ENCODE measurements around the gene BANF1. TPM values are rescaled to one million over a fixed set of nuclear protein-coding genes. Genes with fewer than 3 reads are reported as not detected.

BANF1 gene
- total RNA-seq, 1 experiment from 2014 or later = 248 TPM

GRCh38 chr11:66011785-66012303 is 9.5 kb downstream of the BANF1 start, which contains the start of gene CST6:
Gene CST6, plus strand, starts transcription at chr11:66012008. Its CDS starts 37 bp downstream, at chr11:66012045.
- CTCF ChIA-PET = interaction anchor here (0.6 to 1.3 kb wide), 7 partner anchors 9 to 127 kb away, joined by 3 to 10 read pairs (median 4); partner anchors contain the start of genes BANF1, EIF1AD and SF3B2
- BruUV-seq (replicated peaks) = TSS peak; percentile 51
- Mint-ChIP-seq H3K4me1 (ENCODE audit: low read depth, unreplicated experiment) (peaks cover 35% of the 10 kb centered on the region), H3K36me3 (ENCODE audit: insufficient read depth, unreplicated experiment) (peaks cover 43% of the 10 kb centered on the region), H3K27ac (ENCODE audit: unreplicated experiment) (peak within 1 kb of the TSS; percentile 63), H3K4me3 (ENCODE audit: low read depth, unreplicated experiment) (peak within 1 kb of the TSS; percentile 57), H3K27me3 (ENCODE audit: unreplicated experiment) (no peaks in the 10 kb centered on the region), H3K9me3 (ENCODE audit: low read depth, unreplicated experiment) (no peaks in the 10 kb centered on the region)
- peak; percentile 37 for DNase-seq
- no peak for TF ChIP-seq CTCF (IDR thresholded peaks at IDR 0.05; ENCODE audit: unreplicated experiment)
- intact Hi-C loops (cut with micrococcal nuclease; ENCODE audit: unreplicated experiment) = loop anchor here (1.0 kb wide), 1 partner anchor 10 kb away; the partner anchor contains the start of genes BANF1 and EIF1AD

GRCh38 chr11:66012371-66012945 is 10.2 kb downstream of the BANF1 start:
- TF ChIP-seq CTCF (IDR thresholded peaks at IDR 0.05; ENCODE audit: unreplicated experiment) = no peak
- BruUV-seq (replicated peaks) = no TSS peak
- Mint-ChIP-seq H3K27ac (ENCODE audit: unreplicated experiment) (no peak overlapping the region), H3K27me3 (ENCODE audit: unreplicated experiment) (no peaks in the 10 kb centered on the region), H3K4me1 (ENCODE audit: low read depth, unreplicated experiment) (peaks cover 36% of the 10 kb centered on the region), H3K4me3 (ENCODE audit: low read depth, unreplicated experiment) (peak overlapping the region; percentile 57), H3K36me3 (ENCODE audit: insufficient read depth, unreplicated experiment) (peaks cover 43% of the 10 kb centered on the region), H3K9me3 (ENCODE audit: low read depth, unreplicated experiment) (no peaks in the 10 kb centered on the region)
- CTCF ChIA-PET = interaction anchor here (0.9 to 1.2 kb wide), 4 partner anchors 9 to 33 kb away, joined by 3 to 5 read pairs (median 4); partner anchors contain the start of gene BANF1
- intact Hi-C loops (cut with micrococcal nuclease; ENCODE audit: unreplicated experiment) = no loop called here
- no peak for DNase-seq

GRCh38 chr11:66012946-66013761 is 10.9 kb downstream of the BANF1 start:
- CTCF ChIA-PET = interaction anchor here (0.9 to 1.2 kb wide), 4 partner anchors 8 to 32 kb away, joined by 3 to 7 read pairs (median 4); partner anchors contain the start of gene BANF1
- peak; percentile 67 for DNase-seq
- Mint-ChIP-seq H3K4me1 (ENCODE audit: low read depth, unreplicated experiment) (peaks cover 36% of the 10 kb centered on the region), H3K36me3 (ENCODE audit: insufficient read depth, unreplicated experiment) (peaks cover 40% of the 10 kb centered on the region), H3K27me3 (ENCODE audit: unreplicated experiment) (no peaks in the 10 kb centered on the region), H3K9me3 (ENCODE audit: low read depth, unreplicated experiment) (no peaks in the 10 kb centered on the region), H3K4me3 (ENCODE audit: low read depth, unreplicated experiment) (peak overlapping the region; percentile 30), H3K27ac (ENCODE audit: unreplicated experiment) (no peak overlapping the region)
- intact Hi-C loops (cut with micrococcal nuclease; ENCODE audit: unreplicated experiment) = no loop called here
- no TSS peak for BruUV-seq (replicated peaks)
- TF ChIP-seq CTCF (IDR thresholded peaks at IDR 0.05; ENCODE audit: unreplicated experiment) = no peak

GRCh38 chr11:66013762-66014100 is 11.4 kb downstream of the BANF1 start:
- peaks cover 36% of the 10 kb centered on the region for H3K4me1 Mint-ChIP-seq (ENCODE audit: low read depth, unreplicated experiment)
- no peaks in the 10 kb centered on the region for H3K27me3 Mint-ChIP-seq (ENCODE audit: unreplicated experiment)
- peaks cover 34% of the 10 kb centered on the region for H3K36me3 Mint-ChIP-seq (ENCODE audit: insufficient read depth, unreplicated experiment)
- CTCF ChIA-PET = interaction anchor here (1.0 to 1.2 kb wide), 3 partner anchors 9 to 31 kb away, joined by 3 to 7 read pairs (median 5); partner anchors contain the start of gene BANF1
- no TSS peak for BruUV-seq (replicated peaks)
- H3K9me3 Mint-ChIP-seq (ENCODE audit: low read depth, unreplicated experiment) = no peaks in the 10 kb centered on the region
- H3K27ac Mint-ChIP-seq (ENCODE audit: unreplicated experiment) = no peak overlapping the region
- TF ChIP-seq CTCF (IDR thresholded peaks at IDR 0.05; ENCODE audit: unreplicated experiment) = no peak
- peak overlapping the region; percentile 30 for H3K4me3 Mint-ChIP-seq (ENCODE audit: low read depth, unreplicated experiment)
- DNase-seq = no peak
- intact Hi-C loops (cut with micrococcal nuclease; ENCODE audit: unreplicated experiment) = no loop called here

Data from Calu3 (cell line).